Transverse colon (tissue), 4 donors: ENCODE results near the gene PNMA8B. TPM values are rescaled to one million over a fixed set of nuclear protein-coding genes. Genes with fewer than 3 reads are reported as not detected.

Source experiments
- DNase-seq: peaks from one replicate; pipeline ENCODE4 v3.0.0-alpha.2; 2019
- H3K27ac ChIP-seq, 4 donors: fragments of 200-600 bp; sonication (generic); 2 replicates each; pipeline ENCODE4 v1.5.1; 2016 to 2018; ENCODE audit warnings: inconsistent platforms in 4 of 4
- H3K27me3 ChIP-seq: fragments of 200-600 bp; sonication (generic); 2 replicates; pipeline ENCODE4 v1.5.1; 2017; ENCODE audit warnings: inconsistent platforms
- H3K36me3 ChIP-seq, 4 donors: fragments of 200-600 bp; sonication (generic); 2 replicates each; pipeline ENCODE4 v1.5.1; 2017 to 2019; ENCODE audit warnings: inconsistent platforms in 4 of 4
- H3K4me1 ChIP-seq, 4 donors: fragments of 200-600 bp; sonication (generic); 2 replicates each; pipeline ENCODE4 v1.5.1; 2017 to 2020; ENCODE audit warnings: inconsistent platforms in 4 of 4
- H3K4me3 ChIP-seq, 4 donors: fragments of 200-600 bp; sonication (generic); 1 replicate in 1 of 4; 2 replicates in 3 of 4; pipeline versions ENCODE4 v1.5.1 to v1.6.1; 2017 to 2019; ENCODE audit warnings: inconsistent platforms in 4 of 4
- H3K9me3 ChIP-seq, 2 donors: fragments of 200-600 bp; sonication (generic); 2 replicates each; pipeline ENCODE4 v1.5.1; 2017 to 2019; ENCODE audit warnings: inconsistent platforms in 2 of 2
- CTCF ChIP-seq, 5 experiments: fragments of 200-600 bp in 3 of 5; fragments of 450-650 bp in 2 of 5; sonication (generic) in 3 of 5; IDR thresholded peaks; 1 replicate in 2 of 5; 2 replicates in 3 of 5; pipeline ENCODE4 v1.5.1; 2016 to 2017; ENCODE audit warnings: antibody characterized with exemption in 5 of 5, inconsistent platforms in 3 of 5, mild to moderate bottlenecking in 2 of 5, moderate library complexity in 1 of 5
- EP300 ChIP-seq: sonication (generic); formaldehyde crosslinking; IDR thresholded peaks from one replicate; pipeline ENCODE4 v1.6.1; 2017; ENCODE audit warnings: antibody characterized with exemption, low read depth
- POLR2A ChIP-seq: fragments of 450-650 bp; IDR thresholded peaks from one replicate; pipeline ENCODE4 v1.6.1; 2016; ENCODE audit warnings: antibody characterized with exemption, mild to moderate bottlenecking, moderate library complexity
- POLR2AphosphoS5 ChIP-seq, 3 donors: sonication (generic); formaldehyde crosslinking; IDR thresholded peaks; one replicate each; pipeline ENCODE4 v1.6.1; 2016; ENCODE audit warnings: antibody characterized with exemption in 3 of 3
- WGBS, 2 donors: methylation state at CpG; one replicate each; pipeline ENCODE4 v1.1.5; 2018; ENCODE audit warnings: low coverage in 1 of 2; 5-methylcytosine and 5-hydroxymethylcytosine counted together
- in situ Hi-C, 4 donors: fragments of 200-750 bp; cut with MboI; loops; one replicate each; pipeline versions ENCODE4 v1.15.0 to v1.15.1; 2017; ENCODE audit warnings: low sequenced_read_pairs in 3 of 4, low pct_ligation_motif_present in 1 of 4, low pct_unique_long_range_greater_than_20kb in 1 of 4
- intact Hi-C: fragments of 100-400 bp; cut with DNase I; formaldehyde crosslinking; loops from one replicate; pipeline ENCODE4 v1.15.1; 2023; ENCODE audit warnings: low total_unique reads
- total RNA-seq, 4 donors: library from RNA; depleted of rRNA; stranded (reverse); fragments of >200 nt; gene quantifications; one replicate each; pipeline ENCODE4 v1.1.0, GENCODE V29; 2016

The PNMA8B gene
- total RNA-seq, 4 donors from 2014 or later = 0.27 to 0.80 (median 0.58) TPM

GRCh38 chr19:46508206-46508605, 12.5 kb upstream of the PNMA8B start:
- 56 to 60% methylated on average over 1 to 2 of the region's 2 CpGs for WGBS, 2 donors
- TF ChIP-seq EP300 = no peak
- no peak for TF ChIP-seq POLR2A
- no peak for TF ChIP-seq CTCF (IDR thresholded peaks at IDR 0.05)
- TF ChIP-seq POLR2AphosphoS5 (IDR thresholded peaks at IDR 0.05) = no peak
- Histone ChIP-seq H3K36me3 (no peaks in the 10 kb centered on the region), H3K4me1 (no peaks in the 10 kb centered on the region), H3K27me3 (no peaks in the 10 kb centered on the region), H3K9me3 (no peaks in the 10 kb centered on the region), H3K27ac (no peak overlapping the region), H3K4me3 (no peak overlapping the region)
- intact Hi-C loops (no loop called here), in situ Hi-C loops (no loop called here)
- no peak for DNase-seq

- intact Hi-C loops = no loop called here
- Histone ChIP-seq H3K4me3 (no peak overlapping the region), H3K27me3 (peaks cover 8% of the 10 kb centered on the region), H3K9me3 (no peaks in the 10 kb centered on the region), H3K36me3 (no peaks in the 10 kb centered on the region), H3K27ac (no peak overlapping the region), H3K4me1 (no peaks in the 10 kb centered on the region)
- no peak for DNase-seq
- WGBS, 2 donors = 74 to 86% methylated on average over 5 to 17 of the region's 17 CpGs
- in situ Hi-C loops = no loop called here
- TF ChIP-seq CTCF (IDR thresholded peaks at IDR 0.05) (no peak), POLR2A (no peak), EP300 (no peak), POLR2AphosphoS5 (IDR thresholded peaks at IDR 0.05) (no peak)
Observed at GRCh38 chr19:46503848-46504453, 8.3 kb upstream of the PNMA8B start.

GRCh38 chr19:46502891-46503290, 7.2 kb upstream of the PNMA8B start:
- in situ Hi-C loops (no loop called here), intact Hi-C loops (no loop called here)
- Histone ChIP-seq H3K4me3 (no peak overlapping the region), H3K27me3 (peaks cover 8% of the 10 kb centered on the region), H3K27ac (no peak overlapping the region), H3K36me3 (no peaks in the 10 kb centered on the region), H3K4me1 (no peaks in the 10 kb centered on the region), H3K9me3 (no peaks in the 10 kb centered on the region)
- WGBS, 2 donors = 89 to 97% methylated on average over 3 to 5 of the region's 5 CpGs
- no peak for TF ChIP-seq EP300
- no peak for TF ChIP-seq POLR2A
- DNase-seq = no peak

- intact Hi-C loops = no loop called here
- in situ Hi-C loops = loop anchor here in 1 of 4 donors (25.0 kb wide), 1 partner anchor 212 kb away; the partner anchor contains the start of gene HIF3A
- WGBS, 2 donors = 69 to 72% methylated on average over 2 to 4 of the region's 4 CpGs
- Histone ChIP-seq H3K9me3 (no peaks in the 10 kb centered on the region), H3K4me1 (peaks cover 0 to 7% (median 3%) of the 10 kb centered on the region in 4 donors), H3K27me3 (peaks cover 19% of the 10 kb centered on the region), H3K27ac (no peak overlapping the region), H3K36me3 (no peaks in the 10 kb centered on the region), H3K4me3 (no peak overlapping the region)
- TF ChIP-seq POLR2A (no peak), EP300 (no peak), POLR2AphosphoS5 (IDR thresholded peaks at IDR 0.05) (no peak), CTCF (IDR thresholded peaks at IDR 0.05) (no peak)
- no peak for DNase-seq
Observed at GRCh38 chr19:46499692-46500091, 4.0 kb upstream of the PNMA8B start.
